Measurements from ENCODE around the gene GCKR.

DNA sequence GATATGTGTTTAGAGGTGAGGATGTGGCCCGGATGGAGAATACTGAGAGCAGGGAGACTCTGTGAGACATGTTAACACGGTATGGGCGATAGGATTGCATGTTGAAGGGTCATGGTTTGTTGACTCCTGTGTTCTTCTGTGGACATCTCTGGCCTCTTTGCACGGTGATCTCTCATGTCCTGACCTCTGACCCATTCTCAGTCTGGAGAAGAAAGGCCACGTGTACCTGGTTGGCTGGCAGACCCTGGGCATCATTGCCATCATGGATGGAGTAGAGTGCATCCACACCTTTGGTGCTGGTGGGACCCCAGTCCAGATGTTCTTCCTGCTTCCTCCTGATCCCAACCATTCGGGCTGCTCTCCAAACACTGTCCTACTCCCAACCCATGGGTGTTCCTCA lies 9.9 kb downstream of the GCKR start:
- TF ChIP-seq, protein P1, sequence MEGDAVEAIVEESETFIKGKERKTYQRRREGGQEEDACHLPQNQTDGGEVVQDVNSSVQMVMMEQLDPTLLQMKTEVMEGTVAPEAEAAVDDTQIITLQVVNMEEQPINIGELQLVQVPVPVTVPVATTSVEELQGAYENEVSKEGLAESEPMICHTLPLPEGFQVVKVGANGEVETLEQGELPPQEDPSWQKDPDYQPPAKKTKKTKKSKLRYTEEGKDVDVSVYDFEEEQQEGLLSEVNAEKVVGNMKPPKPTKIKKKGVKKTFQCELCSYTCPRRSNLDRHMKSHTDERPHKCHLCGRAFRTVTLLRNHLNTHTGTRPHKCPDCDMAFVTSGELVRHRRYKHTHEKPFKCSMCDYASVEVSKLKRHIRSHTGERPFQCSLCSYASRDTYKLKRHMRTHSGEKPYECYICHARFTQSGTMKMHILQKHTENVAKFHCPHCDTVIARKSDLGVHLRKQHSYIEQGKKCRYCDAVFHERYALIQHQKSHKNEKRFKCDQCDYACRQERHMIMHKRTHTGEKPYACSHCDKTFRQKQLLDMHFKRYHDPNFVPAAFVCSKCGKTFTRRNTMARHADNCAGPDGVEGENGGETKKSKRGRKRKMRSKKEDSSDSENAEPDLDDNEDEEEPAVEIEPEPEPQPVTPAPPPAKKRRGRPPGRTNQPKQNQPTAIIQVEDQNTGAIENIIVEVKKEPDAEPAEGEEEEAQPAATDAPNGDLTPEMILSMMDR (conservative IDR thresholded peaks at IDR 0.05) = no peak
- TF ChIP-seq EZH2 (IDR thresholded peaks at IDR 0.05; ENCODE audit: low read depth) = no peak
